ENCODE results near the gene CTSF. TPM values are rescaled to one million over a fixed set of nuclear protein-coding genes. Genes with fewer than 3 reads are reported as not detected.
"Not testable (repeated sequence)": the region's sequence is repeated elsewhere in the genome, so short reads cannot be mapped to it uniquely, and the experiment has no call there.

Gene CTSF
- total and polyA plus RNA-seq, 12 donors: 37.0 to 264 (median 133) TPM

DNA sequence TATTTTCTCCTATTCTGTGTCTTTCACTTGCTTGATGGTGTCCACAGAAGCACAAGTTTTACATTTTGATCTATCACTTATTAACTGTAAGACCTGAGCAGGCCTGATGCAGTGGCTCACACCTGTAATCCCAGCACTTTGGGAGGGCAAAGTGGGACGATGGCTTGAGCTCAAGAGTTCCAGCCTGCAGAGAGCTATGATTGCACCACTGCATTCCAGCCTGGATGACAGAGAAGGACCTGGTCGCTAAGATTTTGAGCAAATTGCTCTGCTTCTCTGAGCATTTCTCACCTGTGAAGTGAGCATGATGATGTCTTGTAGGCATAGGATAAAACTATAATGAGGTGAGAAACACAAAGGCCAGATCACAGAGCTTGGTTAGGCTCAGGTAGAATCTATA, 17.7 kb upstream of the CTSF start:
- 56 to 79% (median 65%) methylated on average over 2 of the region's 2 CpGs for WGBS, 4 donors
- no peak overlapping the region for H3K4me3 ChIP-seq
- no peak for DNase-seq
- TF ChIP-seq, protein P1, sequence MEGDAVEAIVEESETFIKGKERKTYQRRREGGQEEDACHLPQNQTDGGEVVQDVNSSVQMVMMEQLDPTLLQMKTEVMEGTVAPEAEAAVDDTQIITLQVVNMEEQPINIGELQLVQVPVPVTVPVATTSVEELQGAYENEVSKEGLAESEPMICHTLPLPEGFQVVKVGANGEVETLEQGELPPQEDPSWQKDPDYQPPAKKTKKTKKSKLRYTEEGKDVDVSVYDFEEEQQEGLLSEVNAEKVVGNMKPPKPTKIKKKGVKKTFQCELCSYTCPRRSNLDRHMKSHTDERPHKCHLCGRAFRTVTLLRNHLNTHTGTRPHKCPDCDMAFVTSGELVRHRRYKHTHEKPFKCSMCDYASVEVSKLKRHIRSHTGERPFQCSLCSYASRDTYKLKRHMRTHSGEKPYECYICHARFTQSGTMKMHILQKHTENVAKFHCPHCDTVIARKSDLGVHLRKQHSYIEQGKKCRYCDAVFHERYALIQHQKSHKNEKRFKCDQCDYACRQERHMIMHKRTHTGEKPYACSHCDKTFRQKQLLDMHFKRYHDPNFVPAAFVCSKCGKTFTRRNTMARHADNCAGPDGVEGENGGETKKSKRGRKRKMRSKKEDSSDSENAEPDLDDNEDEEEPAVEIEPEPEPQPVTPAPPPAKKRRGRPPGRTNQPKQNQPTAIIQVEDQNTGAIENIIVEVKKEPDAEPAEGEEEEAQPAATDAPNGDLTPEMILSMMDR (IDR thresholded peaks at IDR 0.05): no peak
- TF ChIP-seq POLR2A (IDR thresholded peaks at IDR 0.05): no peak
- H3K36me3 ChIP-seq (replicated peaks in 1 of 2): no peaks in the 10 kb centered on the region
- H3K9me3 ChIP-seq (replicated peaks in 1 of 3): no peaks in the 10 kb centered on the region
- intact Hi-C loops (cut with DNase I): no loop called here
- H3K4me1 ChIP-seq (replicated peaks in 1 of 2): no peaks in the 10 kb centered on the region
- H3K27me3 ChIP-seq: no peaks in the 10 kb centered on the region
- H3K27ac ChIP-seq: no peak overlapping the region

DNA sequence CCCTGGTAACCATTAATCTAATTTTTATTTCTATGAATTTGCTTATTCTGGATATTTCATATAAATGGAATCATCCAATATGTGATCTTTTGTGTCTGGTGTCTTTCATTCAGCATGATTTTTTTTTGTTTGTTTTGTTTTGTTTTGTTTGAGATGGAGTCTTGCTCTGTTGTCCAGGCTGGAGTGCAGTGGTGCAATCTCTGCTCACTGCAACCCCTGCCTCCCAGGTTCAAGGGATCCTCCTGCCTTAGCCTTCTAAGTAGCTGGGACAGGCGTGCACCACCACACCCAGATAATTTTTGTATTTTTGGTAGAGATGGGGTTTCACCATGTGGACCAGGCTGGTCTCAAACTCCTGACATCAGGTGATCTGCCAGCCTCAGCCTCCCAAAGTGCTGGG, 17.0 kb upstream of the CTSF start:
- H3K4me1 ChIP-seq (replicated peaks in 1 of 2); H3K27me3 ChIP-seq; H3K27ac ChIP-seq; H3K36me3 ChIP-seq (replicated peaks in 1 of 2); DNase-seq; intact Hi-C loops (cut with DNase I); H3K9me3 ChIP-seq (replicated peaks in 1 of 3); H3K4me3 ChIP-seq: not testable (repeated sequence)
- 71 to 94% (median 88%) methylated on average over 1 of the region's 1 CpG for WGBS, 4 donors

DNA sequence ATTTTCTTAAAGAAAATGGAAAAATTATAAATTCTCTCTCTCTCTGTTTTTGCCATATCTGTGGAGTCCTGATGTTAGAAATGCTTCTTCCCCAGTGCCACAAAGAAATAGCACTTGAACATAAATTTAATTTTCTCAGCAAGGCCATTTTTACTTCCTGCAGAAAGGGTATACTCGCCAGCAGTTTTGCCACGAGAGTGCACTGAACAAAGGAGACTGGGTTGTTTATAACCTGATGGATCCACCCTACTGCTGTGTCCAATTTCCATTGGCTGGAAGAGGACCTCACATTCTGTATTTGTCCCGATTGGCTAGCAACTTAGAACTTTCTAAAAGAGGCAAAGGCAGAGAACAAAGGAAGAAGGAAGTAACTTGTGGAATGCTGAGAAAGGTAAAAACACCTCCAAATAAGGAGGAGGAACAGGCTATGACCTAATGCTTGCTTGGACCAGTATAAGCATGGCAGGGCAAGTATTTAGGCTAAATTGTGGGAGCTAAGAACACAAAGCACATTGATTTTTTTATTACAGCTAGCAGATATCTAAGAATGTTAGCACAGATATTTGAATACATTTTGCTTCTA, 14.2 kb upstream of the CTSF start:
- H3K27me3 ChIP-seq; H3K27ac ChIP-seq; DNase-seq; H3K4me1 ChIP-seq (replicated peaks in 1 of 2); H3K4me3 ChIP-seq; H3K9me3 ChIP-seq (replicated peaks in 1 of 3); H3K36me3 ChIP-seq (replicated peaks in 1 of 2): not testable (repeated sequence)
- intact Hi-C loops (cut with DNase I): loop anchor here in 1 of 2 donors (5.0 kb wide), 1 partner anchor 95 kb away; the partner anchor contains the start of gene RBM4B
- 77 to 81% (median 80%) methylated on average over 3 of the region's 3 CpGs for WGBS, 4 donors

DNA sequence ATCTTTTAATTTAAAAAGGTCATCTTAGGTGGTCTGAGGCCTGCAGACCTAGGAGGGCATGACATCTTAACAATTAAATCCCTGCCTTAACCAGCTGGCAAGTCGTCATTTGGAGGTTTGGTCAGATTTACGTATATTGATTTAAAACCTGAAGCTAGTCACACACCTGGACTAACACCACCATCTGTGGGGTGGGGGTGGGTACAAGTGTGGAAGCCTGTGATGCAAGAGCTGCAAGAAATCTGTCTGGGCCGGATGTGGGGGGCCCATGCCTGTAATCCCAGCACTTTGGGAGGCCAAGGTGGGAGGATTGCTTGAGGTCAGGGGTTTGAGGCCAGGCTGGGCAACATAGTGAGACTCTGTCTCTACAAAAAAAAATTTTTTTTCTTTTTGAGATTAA, 12.9 kb upstream of the CTSF start:
- H3K36me3 ChIP-seq (replicated peaks in 1 of 2): no peaks in the 10 kb centered on the region
- DNase-seq: no peak
- no peak overlapping the region for H3K27ac ChIP-seq
- intact Hi-C loops (cut with DNase I): loop anchor here in 1 of 2 donors (5.0 kb wide), 1 partner anchor 96 kb away; the partner anchor contains the start of gene RBM4B
- peaks cover 0 to 6% of the 10 kb centered on the region in 2 donors for H3K4me1 ChIP-seq (replicated peaks in 1 of 2)
- no peak for TF ChIP-seq POLR2A (IDR thresholded peaks at IDR 0.05)
- TF ChIP-seq, protein P1 (IDR thresholded peaks at IDR 0.05): no peak
- no peaks in the 10 kb centered on the region for H3K9me3 ChIP-seq (replicated peaks in 1 of 3)
- 61 to 90% (median 85%) methylated on average over 3 of the region's 3 CpGs for WGBS, 4 donors
- no peaks in the 10 kb centered on the region for H3K27me3 ChIP-seq
- H3K4me3 ChIP-seq: no peak overlapping the region

DNA sequence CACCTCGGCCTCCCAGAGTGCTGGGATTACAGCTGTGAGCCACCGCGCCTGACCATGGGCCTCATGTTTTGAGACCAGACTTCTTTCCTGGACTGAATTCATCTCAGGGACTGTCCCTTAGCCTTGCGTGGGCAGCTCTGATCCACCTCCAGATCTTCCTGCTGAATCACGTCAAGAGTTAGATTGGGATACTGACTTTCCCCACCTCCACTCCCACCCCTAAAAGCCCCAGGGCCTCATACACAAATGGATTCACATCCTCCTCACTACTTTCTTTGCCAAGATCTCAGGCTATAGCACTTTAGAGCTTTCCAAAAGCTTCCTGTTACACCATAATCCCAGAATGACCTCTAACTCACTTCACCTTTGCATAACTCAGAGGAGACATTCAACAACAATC, 12.4 kb upstream of the CTSF start:
- Histone ChIP-seq H3K9me3 (replicated peaks in 1 of 3) (no peaks in the 10 kb centered on the region), H3K27me3 (no peaks in the 10 kb centered on the region), H3K4me1 (replicated peaks in 1 of 2) (peaks cover 0 to 6% of the 10 kb centered on the region in 2 donors), H3K36me3 (replicated peaks in 1 of 2) (no peaks in the 10 kb centered on the region), H3K4me3 (no peak overlapping the region), H3K27ac (no peak overlapping the region)
- TF ChIP-seq, protein P1 (IDR thresholded peaks at IDR 0.05): no peak
- TF ChIP-seq POLR2A (IDR thresholded peaks at IDR 0.05): no peak
- no peak for DNase-seq
- 80 to 95% (median 87%) methylated on average over 4 to 5 of the region's 5 CpGs for WGBS, 4 donors
- intact Hi-C loops (cut with DNase I): loop anchor here in 1 of 2 donors (5.0 kb wide), 1 partner anchor 96 kb away; the partner anchor contains the start of gene RBM4B
